ENCODE results near the gene PPP2R2C. TPM values are rescaled to one million over a fixed set of nuclear protein-coding genes. Genes with fewer than 3 reads are reported as not detected.
A peak's percentile ranks its signal among the peaks of the same experiment; 100 is the strongest.

The PPP2R2C gene
- total RNA-seq, 1 experiment from 2014 or later: 8.1 TPM

DNA sequence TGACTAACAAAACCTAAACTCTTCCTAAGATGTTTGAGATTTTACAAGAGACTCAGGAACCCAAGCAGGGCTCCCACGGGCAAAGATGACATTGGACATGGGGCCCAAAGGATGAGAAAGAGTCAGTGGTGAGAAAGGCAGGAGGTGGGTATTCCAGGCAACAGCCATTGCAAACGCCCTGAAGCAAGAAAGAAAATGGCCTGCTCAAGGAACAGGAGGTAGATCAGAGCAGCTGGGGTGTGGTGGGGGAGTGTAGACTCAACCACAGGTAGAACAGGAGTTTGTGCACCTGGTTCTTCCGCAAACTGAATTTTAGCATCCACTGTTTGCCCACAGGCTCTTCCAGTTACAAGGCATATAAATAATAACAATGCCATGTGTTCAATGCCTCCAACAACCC is 3.3 kb downstream of the PPP2R2C start:
- Histone ChIP-seq H4K20me1 (ENCODE audit: control insufficient read depth, insufficient read depth, insufficient read length) (peaks cover 4% of the 10 kb centered on the region), H2AK5ac (ENCODE audit: insufficient read length, low read length) (no peak overlapping the region), H3T11ph (ENCODE audit: low read length) (no peak overlapping the region), H3K14ac (ENCODE audit: insufficient read depth, low read length) (no peak overlapping the region), H3K23ac (ENCODE audit: insufficient read length, low read depth, low read length) (no peak overlapping the region), H2AFZ (ENCODE audit: low read length) (no peak overlapping the region), H3K4ac (ENCODE audit: low read depth, low read length) (no peak overlapping the region), H3K23me2 (ENCODE audit: insufficient read length, low read depth, low read length, poor library complexity, severe bottlenecking) (no peaks in the 10 kb centered on the region), H3K27me3 (ENCODE audit: insufficient read depth, low read length) (peaks cover 15% of the 10 kb centered on the region; the same call in 1 of the 2 replicates), H2BK5ac (ENCODE audit: insufficient read length, low read length) (no peak overlapping the region), H3K4me1 (ENCODE audit: insufficient read depth, low read length) (no peaks in the 10 kb centered on the region), H4K91ac (ENCODE audit: insufficient read length, low read depth, low read length) (no peak overlapping the region), H3K27ac (ENCODE audit: insufficient read length, low read depth, low read length) (no peak overlapping the region), H3K56ac (ENCODE audit: insufficient read length, low read depth, low read length) (no peak overlapping the region), H3K9ac (ENCODE audit: extremely low read depth, insufficient read length, low read length) (no peak overlapping the region), H3K18ac (ENCODE audit: insufficient read length, low read depth, low read length) (no peak overlapping the region), H3K9me3 (ENCODE audit: control insufficient read depth, low read depth, low read length) (no peaks in the 10 kb centered on the region), H3K79me2 (ENCODE audit: insufficient read depth, low read length) (no peaks in the 10 kb centered on the region), H2BK120ac (ENCODE audit: low read depth, low read length, poor library complexity, severe bottlenecking) (no peak overlapping the region), H2BK15ac (ENCODE audit: low read depth, low read length) (no peak overlapping the region), H4K5ac (ENCODE audit: insufficient read length, low read depth, low read length) (no peak overlapping the region), H2BK12ac (ENCODE audit: insufficient read length, low read depth, low read length) (no peak overlapping the region), H3K79me1 (ENCODE audit: insufficient read depth, low read depth, low read length, poor library complexity, severe bottlenecking) (no peaks in the 10 kb centered on the region), H2BK20ac (ENCODE audit: low read depth, low read length, poor library complexity, severe bottlenecking) (no peak overlapping the region), H3K4me2 (ENCODE audit: insufficient read depth, insufficient read length, low read length) (no peak overlapping the region), H4K8ac (replicated peaks; ENCODE audit: insufficient read length, low read depth, low read length) (no peak overlapping the region)
- Mint-ChIP-seq H3K9me3 (no peaks in the 10 kb centered on the region), H3K4me3 (no peak overlapping the region), H3K27ac (no peak overlapping the region), H3K27me3 (ENCODE audit: low read depth) (peaks cover 66% of the 10 kb centered on the region), H3K4me1 (peaks cover 15 to 19% of the 10 kb centered on the region in 2 experiments), H3K36me3 (ENCODE audit: insufficient read depth in 1 of 3, low read depth in 3 of 3) (no peaks in the 10 kb centered on the region)
- no peak for TF ChIP-seq CTCF (conservative IDR thresholded peaks at IDR 0.05)
- peak; percentile 7 for DNase-seq
- WGBS (ENCODE audit: extremely low coverage, insufficient read length, low lambda C conversion rate): no CpG with 5 or more reads among the region's 3 CpGs

Data from H9 (cell line).